IPS-15b (cell line): Measurements from ENCODE around the gene CAMSAP1.

Source experiments
- H3K27me3 ChIP-seq: one replicate; pipeline ENCODE4 v1.6.1; 2013; ENCODE audit warnings: low read length; ENCODE audit not compliant: control insufficient read depth, insufficient read depth
- H3K36me3 ChIP-seq: one replicate; pipeline ENCODE4 v1.6.1; 2013; ENCODE audit warnings: low read length; ENCODE audit not compliant: control insufficient read depth, insufficient read depth
- H3K4me1 ChIP-seq: one replicate; pipeline ENCODE4 v1.6.1; 2013; ENCODE audit warnings: mild to moderate bottlenecking, low read length; ENCODE audit not compliant: control insufficient read depth, insufficient read depth
- H3K4me3 ChIP-seq: one replicate; pipeline ENCODE4 v1.5.1; 2013; ENCODE audit warnings: low read depth, low read length
- H3K9ac ChIP-seq: one replicate; pipeline ENCODE4 v1.6.1; 2013; ENCODE audit warnings: low read depth, mild to moderate bottlenecking, low read length
- H3K9me3 ChIP-seq: one replicate; pipeline ENCODE4 v1.6.1; 2013; ENCODE audit warnings: mild to moderate bottlenecking, low read length; ENCODE audit not compliant: control insufficient read depth, insufficient read depth

The CAMSAP1 gene

GRCh38 chr9:135809166-135809565, 98.2 kb downstream of the CAMSAP1 start:
- H3K27me3 ChIP-seq: no peaks in the 10 kb centered on the region
- H3K9me3 ChIP-seq: no peaks in the 10 kb centered on the region
- H3K9ac ChIP-seq: no peak overlapping the region
- no peak overlapping the region for H3K4me3 ChIP-seq
- H3K4me1 ChIP-seq: no peaks in the 10 kb centered on the region
- peaks cover 17% of the 10 kb centered on the region for H3K36me3 ChIP-seq

- no peak overlapping the region for H3K9ac ChIP-seq
- no peak overlapping the region for H3K4me3 ChIP-seq
- no peaks in the 10 kb centered on the region for H3K36me3 ChIP-seq
- no peaks in the 10 kb centered on the region for H3K27me3 ChIP-seq
- H3K9me3 ChIP-seq: no peaks in the 10 kb centered on the region
- H3K4me1 ChIP-seq: peaks cover 2% of the 10 kb centered on the region
These were observed 101.8 kb downstream of the CAMSAP1 start for GRCh38 chr9:135805422-135806022.

DNA sequence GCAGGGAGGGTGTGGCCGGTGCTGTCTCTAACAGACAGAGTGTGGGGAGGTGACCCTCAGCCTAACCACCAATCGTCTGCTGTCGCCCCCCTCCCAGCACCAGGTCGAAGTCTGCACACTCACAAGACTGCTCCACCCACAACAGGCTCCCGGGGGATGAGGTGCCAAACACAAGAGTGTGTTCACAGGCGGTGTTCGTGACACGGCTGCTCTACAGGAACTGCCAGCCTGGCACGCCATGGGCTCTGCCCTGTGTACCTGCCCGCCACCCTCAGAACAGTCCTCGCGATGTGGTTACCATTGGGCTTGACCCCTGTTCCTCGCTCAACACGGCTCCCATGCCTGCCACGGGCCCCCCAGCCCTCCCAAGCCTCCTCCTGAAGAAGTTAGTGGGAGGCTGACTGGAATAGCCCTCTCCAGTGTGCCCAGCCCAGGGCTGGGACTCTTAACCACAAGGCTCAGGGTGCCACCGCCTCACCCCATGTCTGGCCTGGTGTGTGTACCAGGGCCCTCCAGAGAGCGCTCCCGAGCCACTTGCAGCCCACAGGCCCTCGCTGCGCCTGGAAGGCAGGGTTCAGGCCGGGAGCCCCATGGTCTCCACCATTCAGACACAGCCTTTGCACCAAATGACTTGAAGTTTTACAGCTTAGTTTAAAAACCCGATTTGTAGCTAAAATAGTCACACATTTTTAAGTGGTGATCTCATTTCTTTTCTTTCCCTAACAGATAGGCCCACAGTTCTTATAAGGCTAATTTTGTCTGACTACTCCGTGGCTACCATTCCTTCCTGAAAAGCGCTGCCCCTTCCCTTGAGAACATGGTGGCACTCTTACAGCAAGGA, 102.5 kb downstream of the CAMSAP1 start:
- Histone ChIP-seq H3K9me3 (no peaks in the 10 kb centered on the region), H3K27me3 (no peaks in the 10 kb centered on the region), H3K36me3 (no peaks in the 10 kb centered on the region), H3K4me3 (no peak overlapping the region), H3K4me1 (peaks cover 2% of the 10 kb centered on the region), H3K9ac (no peak overlapping the region)

- H3K4me1 ChIP-seq: peaks cover 2% of the 10 kb centered on the region
- no peak overlapping the region for H3K4me3 ChIP-seq
- no peaks in the 10 kb centered on the region for H3K36me3 ChIP-seq
- H3K9ac ChIP-seq: no peak overlapping the region
- H3K27me3 ChIP-seq: no peaks in the 10 kb centered on the region
- H3K9me3 ChIP-seq: no peaks in the 10 kb centered on the region
These were observed 103.9 kb downstream of the CAMSAP1 start for GRCh38 chr9:135803441-135803840.

DNA sequence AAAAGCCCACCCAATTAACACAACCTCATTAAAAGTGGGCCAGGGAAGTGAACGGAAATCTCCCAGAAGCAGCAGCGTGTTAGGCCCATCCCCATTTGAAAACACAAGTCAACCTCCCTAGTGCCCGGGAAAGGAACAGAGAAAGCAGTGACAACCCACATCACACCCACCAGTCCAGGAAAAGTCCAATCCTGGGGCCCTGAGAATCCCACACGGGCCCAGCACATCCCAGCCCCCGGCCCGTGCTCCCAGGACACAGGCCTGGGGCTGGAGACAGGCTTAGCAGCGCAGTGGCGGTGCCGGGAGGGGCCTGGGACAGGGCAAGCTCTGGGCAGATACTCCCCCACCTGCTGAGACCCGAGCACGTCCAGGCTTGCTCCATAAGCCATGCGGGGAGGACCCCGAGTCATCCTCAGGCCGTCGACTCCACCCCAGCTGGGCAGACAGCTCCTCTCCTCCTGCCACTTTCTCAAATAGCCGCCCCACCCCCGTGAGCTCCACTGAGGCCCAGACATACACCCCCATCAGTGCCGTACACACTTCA, 104.4 kb downstream of the CAMSAP1 start:
- no peak overlapping the region for H3K9ac ChIP-seq
- H3K9me3 ChIP-seq: no peaks in the 10 kb centered on the region
- H3K4me3 ChIP-seq: no peak overlapping the region
- no peaks in the 10 kb centered on the region for H3K27me3 ChIP-seq
- H3K4me1 ChIP-seq: peaks cover 2% of the 10 kb centered on the region
- no peaks in the 10 kb centered on the region for H3K36me3 ChIP-seq

DNA sequence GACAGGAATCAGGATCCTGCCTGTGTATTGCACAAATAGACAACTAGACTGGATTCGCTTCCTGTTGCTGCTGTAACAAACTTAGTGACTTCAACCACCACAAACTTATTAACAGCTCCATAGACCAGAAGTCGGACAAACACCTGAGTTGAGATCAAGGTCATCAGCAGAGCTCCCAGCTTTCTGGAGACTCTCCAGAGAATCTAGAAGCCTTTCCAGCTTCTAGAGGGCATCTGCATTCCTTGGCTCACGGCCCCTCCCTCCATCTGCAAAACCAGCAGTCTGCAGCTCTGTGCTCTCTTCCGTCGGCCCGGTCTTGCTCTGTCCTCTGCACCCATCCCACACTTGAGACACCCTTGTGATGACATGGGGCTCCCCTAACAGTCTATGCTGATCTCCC, 106.3 kb downstream of the CAMSAP1 start:
- no peaks in the 10 kb centered on the region for H3K36me3 ChIP-seq
- no peak overlapping the region for H3K9ac ChIP-seq
- H3K4me3 ChIP-seq: no peak overlapping the region
- H3K27me3 ChIP-seq: no peaks in the 10 kb centered on the region
- peaks cover 2% of the 10 kb centered on the region for H3K4me1 ChIP-seq
- no peaks in the 10 kb centered on the region for H3K9me3 ChIP-seq

DNA sequence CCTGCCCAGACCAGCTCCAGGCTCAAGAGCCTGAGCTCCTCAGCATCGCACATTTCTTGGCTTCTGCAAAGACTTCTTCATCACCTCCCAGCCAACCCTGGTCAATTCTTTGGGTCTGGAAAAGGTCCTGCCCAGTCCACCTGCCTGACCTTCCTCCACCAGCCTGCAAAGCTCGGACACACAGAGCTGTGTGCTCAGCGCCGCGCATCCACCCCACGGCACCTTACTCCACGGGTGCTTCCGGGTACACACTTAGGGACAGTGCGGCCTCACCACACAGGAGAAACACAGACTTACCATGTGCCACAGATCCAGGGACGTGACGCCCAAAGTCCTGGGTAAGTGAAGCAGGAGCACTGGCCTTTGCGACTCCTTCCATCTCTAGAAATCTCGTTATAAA, 108.1 kb downstream of the CAMSAP1 start:
- Histone ChIP-seq H3K4me1 (peaks cover 2% of the 10 kb centered on the region), H3K27me3 (no peaks in the 10 kb centered on the region), H3K36me3 (no peaks in the 10 kb centered on the region), H3K9me3 (no peaks in the 10 kb centered on the region), H3K9ac (no peak overlapping the region), H3K4me3 (no peak overlapping the region)

DNA sequence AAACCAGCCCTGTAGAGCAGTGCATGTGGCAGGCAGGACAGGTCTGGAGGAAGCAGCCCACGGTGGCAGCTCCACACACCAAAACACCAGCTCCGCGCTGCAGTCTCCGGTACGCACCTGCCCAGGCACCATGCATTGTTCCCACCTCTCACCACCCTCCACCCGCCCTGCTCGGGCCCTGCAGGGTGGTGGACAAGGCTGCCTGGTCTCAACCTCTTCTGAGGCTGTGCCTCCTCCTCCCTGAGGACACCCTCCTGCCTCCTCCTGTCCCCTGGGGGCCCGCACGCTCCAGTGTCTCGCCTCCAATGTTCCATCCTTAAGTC, 109.1 kb downstream of the CAMSAP1 start:
- Histone ChIP-seq H3K4me1 (peaks cover 2% of the 10 kb centered on the region), H3K27me3 (no peaks in the 10 kb centered on the region), H3K9me3 (no peaks in the 10 kb centered on the region), H3K4me3 (no peak overlapping the region), H3K36me3 (no peaks in the 10 kb centered on the region), H3K9ac (no peak overlapping the region)

DNA sequence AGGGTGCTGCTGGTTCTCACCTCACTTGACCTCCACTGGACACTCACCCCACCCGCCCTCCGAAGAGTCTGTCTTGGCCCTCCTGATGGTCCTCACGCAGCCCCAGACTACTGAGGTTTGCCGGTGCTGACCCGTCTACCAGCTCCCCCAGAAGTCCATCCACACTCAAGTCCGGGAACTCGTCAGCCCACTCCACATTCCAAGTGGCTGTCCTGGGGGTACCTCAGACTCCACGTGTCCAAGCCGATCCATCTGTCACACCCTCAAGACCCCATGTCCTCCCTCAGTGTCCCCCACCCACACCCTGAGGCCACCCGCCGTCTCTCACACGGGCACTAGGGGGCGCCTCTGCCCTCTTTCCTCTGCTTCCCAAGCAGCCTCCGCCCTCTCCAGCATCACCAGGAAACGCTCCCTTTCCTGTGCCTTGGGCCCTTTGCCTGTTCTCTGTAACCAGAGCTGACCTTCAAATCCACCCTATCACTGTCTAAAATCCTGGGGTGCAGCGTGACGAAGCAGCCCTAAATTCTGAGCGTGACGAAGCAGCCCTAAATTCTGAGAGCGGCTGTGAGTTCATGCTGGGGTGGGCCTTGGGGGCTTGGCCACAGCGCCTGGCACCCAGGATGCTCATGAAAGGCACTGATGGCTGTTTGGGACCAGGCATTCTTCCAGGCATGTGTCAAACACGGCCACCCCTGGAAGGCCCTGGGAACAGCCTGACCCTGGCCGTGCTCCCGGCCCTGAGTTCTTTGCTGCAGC, 109.7 kb downstream of the CAMSAP1 start:
- no peaks in the 10 kb centered on the region for H3K36me3 ChIP-seq
- no peak overlapping the region for H3K9ac ChIP-seq

GRCh38 chr9:135796784-135797485, 110.4 kb downstream of the CAMSAP1 start:
- Histone ChIP-seq H3K27me3 (no peaks in the 10 kb centered on the region), H3K9me3 (no peaks in the 10 kb centered on the region), H3K4me3 (no peak overlapping the region), H3K9ac (no peak overlapping the region), H3K4me1 (no peaks in the 10 kb centered on the region), H3K36me3 (no peaks in the 10 kb centered on the region)

More for the DNA sequence above, 109.7 kb downstream of the CAMSAP1 start:
- Histone ChIP-seq H3K4me3 (no peak overlapping the region), H3K9me3 (no peaks in the 10 kb centered on the region), H3K27me3 (no peaks in the 10 kb centered on the region), H3K4me1 (no peaks in the 10 kb centered on the region)

GRCh38 chr9:135795391-135795790, 112.0 kb downstream of the CAMSAP1 start:
- H3K27me3 ChIP-seq: no peaks in the 10 kb centered on the region
- no peak overlapping the region for H3K9ac ChIP-seq
- H3K4me1 ChIP-seq: no peaks in the 10 kb centered on the region
- H3K4me3 ChIP-seq: no peak overlapping the region
- no peaks in the 10 kb centered on the region for H3K36me3 ChIP-seq
- H3K9me3 ChIP-seq: no peaks in the 10 kb centered on the region
